Stimulated activated effector memory CD8-positive, alpha-beta T cell treated with anti-CD3 and anti-CD28 coated beads, Interleukin-12 subunit alpha, Interleukin-12 subunit beta, amount 100 ng/mL, for 72 hours (primary cell): ENCODE measurements around the gene WASHC2C.
"Not testable (repeated sequence)": the region's sequence is repeated elsewhere in the genome, so short reads cannot be mapped to it uniquely, and the experiment has no call there.

ENCODE experiments used
- ATAC-seq: fragments of 150-1000 bp; cut with Tn5 transposase; 2 replicates; pipeline ENCODE4 v1.10.0; 2021
- DNase-seq, 2 donors: peaks; one replicate each; pipeline ENCODE4 v3.0.0; 2021 to 2022; ENCODE audit warnings: low spot score in 2 of 2
- H3K27ac Mint-ChIP-seq: one replicate; pipeline ENCODE4 v1.8.0; 2022; ENCODE audit warnings: mild to moderate bottlenecking, mixed read lengths
- H3K36me3 Mint-ChIP-seq: one replicate; pipeline ENCODE4 v1.8.0; 2022; ENCODE audit warnings: mild to moderate bottlenecking, mixed read lengths
- H3K4me1 Mint-ChIP-seq: one replicate; pipeline ENCODE4 v1.8.0; 2022; ENCODE audit warnings: mixed read lengths
- H3K4me3 Mint-ChIP-seq: one replicate; pipeline ENCODE4 v1.8.0; 2022; ENCODE audit warnings: mild to moderate bottlenecking, mixed read lengths
- H3K9me3 Mint-ChIP-seq: one replicate; pipeline ENCODE4 v1.8.0; 2022; ENCODE audit warnings: mixed read lengths

WASHC2C gene

DNA sequence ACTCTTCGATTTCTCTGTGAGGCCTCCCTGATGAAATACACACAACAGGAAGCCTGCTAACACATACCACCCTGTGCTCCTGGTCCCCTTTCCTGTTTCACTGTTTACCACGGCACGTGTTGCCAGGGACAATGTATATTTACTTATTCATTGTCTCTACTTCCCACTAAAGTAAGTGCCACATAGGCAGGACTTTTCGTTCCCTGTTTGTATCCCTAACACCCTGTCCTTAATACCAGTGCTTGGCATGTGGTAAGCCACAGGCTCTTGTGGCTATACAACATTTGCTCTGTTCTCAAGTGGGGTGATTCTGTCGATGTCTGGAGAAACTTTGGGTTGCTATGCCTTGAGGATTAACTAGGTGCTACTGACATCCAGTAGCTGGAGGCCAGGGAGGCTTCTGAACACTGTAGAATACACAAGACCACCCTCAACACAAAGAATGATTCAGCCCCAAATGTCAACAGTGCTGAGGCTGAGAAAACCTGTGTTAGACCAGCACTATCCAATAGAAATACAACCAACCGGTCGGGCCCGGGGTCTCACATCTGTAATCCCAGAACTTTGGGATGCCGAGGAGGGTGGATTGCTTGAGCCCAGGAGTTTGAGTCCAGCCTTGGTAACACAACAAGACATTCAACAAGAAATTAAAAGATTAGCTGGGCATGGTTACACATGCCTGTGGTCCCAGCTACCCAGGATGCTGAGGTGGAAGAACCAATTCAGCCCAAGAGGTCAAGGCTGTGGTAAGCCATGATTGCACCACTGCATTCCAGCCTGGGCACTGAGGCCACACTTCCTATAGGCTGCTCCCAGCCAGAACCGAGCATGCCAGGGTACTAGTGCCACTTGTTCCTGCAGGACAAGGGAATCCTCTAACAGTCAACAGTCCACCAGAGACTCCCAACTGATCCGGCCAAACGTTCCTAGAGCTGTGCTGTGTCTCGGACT lies 76.3 kb downstream of the WASHC2C start:
- not testable (repeated sequence) for DNase-seq, H3K4me3 Mint-ChIP-seq, H3K27ac Mint-ChIP-seq, H3K9me3 Mint-ChIP-seq, H3K36me3 Mint-ChIP-seq, ATAC-seq
- peaks cover 12% of the 10 kb centered on the region for H3K4me1 Mint-ChIP-seq

DNA sequence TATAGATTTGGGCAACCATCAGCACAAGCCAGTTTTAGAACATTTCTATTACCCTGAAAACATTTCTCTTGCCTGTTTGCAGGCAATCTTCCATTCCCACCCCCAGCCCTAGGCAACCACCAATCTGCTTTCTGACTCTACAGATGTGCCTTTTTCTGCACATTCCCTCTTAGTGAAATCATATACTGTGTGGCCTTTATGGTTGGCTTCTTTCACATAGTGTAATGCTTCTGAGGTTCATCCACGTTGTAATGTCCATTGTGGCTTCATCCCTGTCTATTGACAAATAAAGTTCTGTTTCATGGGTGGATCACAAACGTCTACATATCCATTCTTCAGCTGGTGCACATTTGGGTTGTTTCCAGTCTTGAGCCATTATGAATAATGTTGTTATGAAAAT lies 77.9 kb downstream of the WASHC2C start:
- H3K27ac Mint-ChIP-seq, H3K4me3 Mint-ChIP-seq, H3K9me3 Mint-ChIP-seq, ATAC-seq, DNase-seq, H3K36me3 Mint-ChIP-seq: not testable (repeated sequence)
- H3K4me1 Mint-ChIP-seq, result peaks cover 12% of the 10 kb centered on the region

DNA sequence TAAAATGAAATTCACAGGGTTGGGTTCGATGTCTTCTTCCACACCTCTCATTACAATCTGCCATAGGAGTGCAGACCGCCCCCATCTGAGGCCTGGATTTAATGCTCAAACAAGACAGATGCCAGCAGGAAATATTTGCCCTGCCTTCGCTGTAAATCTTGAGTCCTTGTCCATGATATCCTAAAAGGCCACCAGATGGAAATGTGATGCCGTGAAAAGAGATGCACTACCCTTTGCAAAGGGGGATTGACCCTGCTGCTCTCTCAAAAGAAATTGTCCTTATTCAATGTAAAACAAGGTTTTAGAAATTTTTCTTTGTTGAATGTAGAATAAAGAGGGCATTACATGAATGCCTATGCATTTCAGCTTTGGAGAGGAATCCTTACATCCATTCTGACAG lies 82.8 kb downstream of the WASHC2C start:
- no peak for ATAC-seq
- H3K9me3 Mint-ChIP-seq, result no peaks in the 10 kb centered on the region
- H3K27ac Mint-ChIP-seq, result no peak overlapping the region
- no peaks in the 10 kb centered on the region for H3K4me1 Mint-ChIP-seq
- no peaks in the 10 kb centered on the region for H3K36me3 Mint-ChIP-seq
- no peak for DNase-seq
- no peak overlapping the region for H3K4me3 Mint-ChIP-seq

DNA sequence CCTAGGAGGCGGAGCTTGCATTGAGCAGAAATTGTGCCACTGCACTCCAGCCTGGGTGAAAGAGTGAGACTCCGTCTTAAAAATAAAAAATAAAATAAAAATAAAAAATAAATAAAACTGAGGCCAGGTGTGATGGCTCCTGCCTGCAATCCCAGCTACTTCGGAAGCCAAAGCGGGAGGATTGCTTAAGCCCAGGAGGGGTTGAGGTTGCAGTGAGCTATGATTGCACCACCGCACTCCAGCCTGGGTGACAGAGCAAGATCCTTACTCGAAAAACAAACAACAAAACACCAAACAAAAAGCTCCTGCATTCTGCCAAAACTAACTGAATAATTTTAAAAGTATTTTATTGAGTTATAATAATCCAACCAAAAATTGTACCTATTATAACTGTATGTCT lies 84.0 kb downstream of the WASHC2C start:
- no peak for ATAC-seq
- H3K36me3 Mint-ChIP-seq, result no peaks in the 10 kb centered on the region
- H3K9me3 Mint-ChIP-seq, result no peaks in the 10 kb centered on the region
- no peaks in the 10 kb centered on the region for H3K4me1 Mint-ChIP-seq
- no peak overlapping the region for H3K4me3 Mint-ChIP-seq
- DNase-seq, result no peak
- no peak overlapping the region for H3K27ac Mint-ChIP-seq

DNA sequence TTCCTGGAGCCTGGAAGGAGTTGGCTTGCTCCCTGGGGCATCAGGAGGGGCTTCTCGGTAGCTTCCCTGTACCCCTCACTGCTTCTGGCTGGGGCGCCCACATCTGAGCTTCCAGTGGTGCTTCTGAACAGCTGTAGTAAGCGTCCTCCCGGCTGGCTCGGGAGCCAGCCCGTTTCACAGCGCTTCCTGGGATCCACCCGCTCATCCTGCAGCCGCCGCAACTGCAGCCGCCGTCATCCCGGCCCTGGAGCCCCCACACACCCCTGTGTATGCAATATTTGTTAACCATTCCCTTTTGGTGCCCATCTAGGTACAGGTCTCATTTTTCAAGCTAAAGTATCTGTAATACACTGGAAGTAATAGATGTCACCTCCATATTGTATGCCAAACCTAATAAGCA lies 85.9 kb downstream of the WASHC2C start:
- not testable (repeated sequence) for H3K27ac Mint-ChIP-seq, H3K4me3 Mint-ChIP-seq, ATAC-seq, H3K4me1 Mint-ChIP-seq, H3K36me3 Mint-ChIP-seq, H3K9me3 Mint-ChIP-seq, DNase-seq

DNA sequence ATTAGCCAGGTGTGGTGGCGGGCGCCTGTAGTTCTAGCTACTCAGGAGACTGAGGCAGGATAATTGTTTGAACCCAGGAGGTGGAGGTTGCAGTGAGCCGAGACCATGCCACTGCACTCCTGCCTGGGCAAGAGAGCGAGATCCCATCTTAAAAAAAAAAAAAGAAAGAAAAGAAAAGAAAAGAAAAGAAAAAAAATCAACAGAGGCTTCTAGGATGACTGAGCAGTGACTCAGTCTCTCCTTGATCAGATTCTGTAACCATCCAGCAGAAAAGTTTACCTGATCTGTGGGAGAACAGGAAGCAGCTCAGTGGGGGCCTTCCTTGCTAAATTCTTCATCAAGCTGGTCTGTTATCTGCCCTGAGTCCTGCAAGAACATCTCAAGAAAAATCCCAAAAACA lies 87.1 kb downstream of the WASHC2C start:
- DNase-seq, H3K4me1 Mint-ChIP-seq, H3K36me3 Mint-ChIP-seq, H3K9me3 Mint-ChIP-seq, H3K4me3 Mint-ChIP-seq, ATAC-seq: not testable (repeated sequence)
- H3K27ac Mint-ChIP-seq, result peak overlapping the region; percentile 45

DNA sequence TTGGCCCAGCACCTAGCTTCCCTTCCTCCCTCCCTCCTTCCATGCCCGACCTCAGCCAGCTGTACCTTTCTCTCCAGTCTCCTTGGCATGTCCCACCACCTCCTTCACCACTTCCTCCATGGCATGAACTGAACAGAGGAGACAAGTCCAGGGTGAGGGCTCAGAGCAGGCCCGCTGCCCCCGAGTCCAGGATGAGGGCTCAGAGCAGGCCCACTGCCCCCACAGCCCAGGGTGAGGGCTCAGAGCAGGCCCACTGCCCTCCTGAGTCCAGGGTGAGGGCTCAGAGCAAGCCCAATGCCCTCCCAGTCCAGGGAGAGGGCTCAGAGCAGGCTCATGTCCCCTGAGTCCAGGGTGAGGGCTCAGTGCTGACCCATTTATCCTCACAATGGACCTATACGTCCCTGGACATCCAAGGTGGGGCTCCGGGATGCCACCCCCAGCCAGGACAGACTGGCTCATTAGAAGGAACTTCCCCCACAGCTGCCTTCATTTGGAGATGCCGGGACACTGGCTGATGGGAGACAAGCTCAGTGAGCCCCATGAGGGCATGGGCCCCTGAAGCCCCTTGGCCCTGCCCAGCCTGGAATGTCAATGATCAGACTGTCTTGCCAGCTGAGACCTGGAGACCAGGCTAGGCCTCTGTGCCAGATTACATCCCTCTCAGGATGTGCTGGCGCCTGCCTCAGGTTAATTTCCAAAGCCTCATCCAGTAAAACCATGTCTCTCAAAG lies 90.2 kb downstream of the WASHC2C start:
- Mint-ChIP-seq H3K4me3 (no peak overlapping the region), H3K4me1 (no peaks in the 10 kb centered on the region), H3K36me3 (no peaks in the 10 kb centered on the region), H3K9me3 (no peaks in the 10 kb centered on the region), H3K27ac (no peak overlapping the region)
- no peak for DNase-seq
- no peak for ATAC-seq

DNA sequence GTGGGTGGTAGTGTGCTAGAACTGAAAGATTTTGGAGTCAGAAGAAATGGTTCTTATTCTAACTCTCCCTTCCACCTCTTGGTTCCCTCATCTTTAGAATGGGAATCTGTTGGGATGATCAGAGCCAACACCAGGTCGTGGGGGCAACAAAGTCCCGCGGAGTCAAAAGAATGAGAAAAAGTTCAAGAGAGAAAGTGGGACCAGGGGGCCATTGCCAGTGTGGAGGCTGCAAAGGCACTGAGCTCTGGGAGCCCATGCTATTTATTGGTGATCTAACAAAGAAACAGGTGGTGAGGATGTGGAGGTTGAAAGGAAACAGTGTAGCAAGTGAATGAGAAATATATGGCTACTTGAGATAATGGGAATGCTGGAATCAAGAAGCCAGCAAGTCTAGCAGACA lies 90.8 kb downstream of the WASHC2C start:
- Mint-ChIP-seq H3K4me1 (no peaks in the 10 kb centered on the region), H3K9me3 (no peaks in the 10 kb centered on the region), H3K4me3 (no peak overlapping the region), H3K27ac (no peak overlapping the region), H3K36me3 (no peaks in the 10 kb centered on the region)
- ATAC-seq, result no peak
- no peak for DNase-seq

DNA sequence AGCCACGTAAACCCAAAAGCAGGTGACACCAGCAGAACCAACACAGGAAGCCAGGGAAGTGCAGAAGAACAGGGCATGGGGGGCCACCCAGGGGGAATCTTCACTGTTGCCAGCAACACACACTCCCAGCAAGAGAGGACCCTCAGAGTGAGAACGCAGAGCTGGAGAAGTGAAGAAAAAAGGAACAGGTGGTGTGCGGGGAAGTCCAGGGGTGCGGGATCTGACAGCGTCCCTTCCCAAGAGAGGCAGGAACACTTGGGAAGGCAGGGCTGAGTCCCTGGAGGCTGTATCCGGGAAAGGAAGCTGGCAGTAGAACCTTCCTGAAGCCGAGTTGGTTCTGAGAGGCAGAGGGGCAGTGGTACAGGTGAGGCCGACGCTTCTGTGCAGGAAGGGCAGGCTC lies 92.5 kb downstream of the WASHC2C start:
- DNase-seq (no peak), ATAC-seq (no peak)
- H3K27ac Mint-ChIP-seq, result no peak overlapping the region
- no peak overlapping the region for H3K4me3 Mint-ChIP-seq
- H3K9me3 Mint-ChIP-seq, result no peaks in the 10 kb centered on the region
- no peaks in the 10 kb centered on the region for H3K36me3 Mint-ChIP-seq
- no peaks in the 10 kb centered on the region for H3K4me1 Mint-ChIP-seq

DNA sequence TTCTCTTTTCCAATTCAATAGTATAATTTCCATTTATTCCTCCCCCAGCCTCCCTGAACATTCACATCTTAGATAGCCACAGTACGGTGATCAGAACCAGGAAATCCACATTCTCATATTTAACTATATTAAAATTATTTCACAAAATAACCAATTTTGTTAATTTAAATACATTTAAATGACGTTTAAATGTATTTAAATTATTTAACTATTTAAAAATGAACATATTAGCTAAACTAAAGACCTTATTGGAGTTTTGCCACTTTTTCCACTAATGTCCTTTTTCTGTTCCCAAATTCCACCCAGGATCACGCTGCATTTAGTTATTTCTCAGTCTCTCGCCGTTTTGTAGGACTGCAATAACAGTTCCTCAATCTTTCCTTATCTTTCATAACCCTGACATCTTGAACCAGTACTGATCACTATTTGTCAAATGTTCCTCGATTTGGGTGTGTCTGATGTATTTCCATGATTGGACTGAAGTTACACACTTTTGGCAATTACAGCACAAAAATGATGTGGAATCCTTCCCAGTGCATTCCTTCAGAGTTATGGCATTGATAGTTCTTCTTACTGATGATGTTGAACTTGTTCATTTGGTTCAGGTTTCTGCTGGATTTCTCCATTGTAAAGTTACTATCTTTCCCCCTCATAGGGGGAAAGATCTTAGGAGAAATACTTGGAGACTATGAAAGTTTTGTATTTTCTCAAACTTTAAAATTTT lies 93.2 kb downstream of the WASHC2C start:
- H3K4me1 Mint-ChIP-seq, H3K27ac Mint-ChIP-seq, H3K4me3 Mint-ChIP-seq, H3K36me3 Mint-ChIP-seq, H3K9me3 Mint-ChIP-seq, DNase-seq, ATAC-seq: not testable (repeated sequence)

DNA sequence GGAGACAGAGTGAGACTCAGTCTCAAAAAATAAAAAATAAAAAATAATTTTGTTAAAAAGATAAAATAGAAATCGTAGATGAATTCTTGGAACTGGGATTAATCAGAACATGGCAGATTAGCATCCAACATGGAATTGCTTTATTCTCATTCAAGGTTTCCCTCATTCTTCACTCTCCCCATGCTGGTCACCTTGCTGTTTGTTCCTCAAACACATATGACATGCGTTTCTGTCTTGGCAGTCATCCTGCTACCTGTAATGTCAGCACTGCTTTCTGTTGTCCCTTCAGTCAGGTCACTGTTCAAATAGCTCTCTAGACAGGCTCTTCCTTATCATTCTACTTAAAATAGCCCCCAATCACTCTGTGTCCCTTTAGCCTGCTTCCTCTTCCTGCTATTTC lies 95.9 kb downstream of the WASHC2C start:
- not testable (repeated sequence) for ATAC-seq, H3K9me3 Mint-ChIP-seq, H3K4me3 Mint-ChIP-seq, H3K4me1 Mint-ChIP-seq, DNase-seq, H3K36me3 Mint-ChIP-seq, H3K27ac Mint-ChIP-seq
